GM12801 (cell line): ENCODE measurements around the gene AFAP1L1.

ENCODE experiments used
- TF ChIP-seq, protein P1 (sequence below): IDR thresholded peaks from one replicate; pipeline ENCODE4 v1.5.1; 2011; ENCODE audit warnings: control low read depth; ENCODE audit not compliant: insufficient read length; ENCODE audit errors: extremely low read depth

The AFAP1L1 gene

DNA sequence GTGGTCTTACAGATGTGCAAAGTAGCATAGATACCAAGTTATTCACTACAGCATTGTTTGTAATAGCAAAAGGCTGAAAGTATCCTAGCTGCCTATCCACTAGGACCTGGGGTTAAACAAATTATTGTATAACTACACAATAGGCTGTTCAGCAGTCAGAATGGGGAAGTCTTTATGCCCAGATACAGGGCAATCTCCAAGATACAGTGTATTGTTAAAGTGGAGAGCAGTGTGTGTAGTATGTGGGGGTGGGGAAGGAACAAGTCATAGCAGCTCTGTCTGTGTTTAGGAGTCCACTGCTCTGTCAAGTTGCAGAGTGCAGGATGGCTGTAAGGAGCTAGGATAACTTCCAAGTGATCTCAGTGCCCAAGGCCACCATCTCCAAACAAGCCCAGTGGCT, 91.7 kb downstream of the AFAP1L1 start:
- TF ChIP-seq, protein P1, sequence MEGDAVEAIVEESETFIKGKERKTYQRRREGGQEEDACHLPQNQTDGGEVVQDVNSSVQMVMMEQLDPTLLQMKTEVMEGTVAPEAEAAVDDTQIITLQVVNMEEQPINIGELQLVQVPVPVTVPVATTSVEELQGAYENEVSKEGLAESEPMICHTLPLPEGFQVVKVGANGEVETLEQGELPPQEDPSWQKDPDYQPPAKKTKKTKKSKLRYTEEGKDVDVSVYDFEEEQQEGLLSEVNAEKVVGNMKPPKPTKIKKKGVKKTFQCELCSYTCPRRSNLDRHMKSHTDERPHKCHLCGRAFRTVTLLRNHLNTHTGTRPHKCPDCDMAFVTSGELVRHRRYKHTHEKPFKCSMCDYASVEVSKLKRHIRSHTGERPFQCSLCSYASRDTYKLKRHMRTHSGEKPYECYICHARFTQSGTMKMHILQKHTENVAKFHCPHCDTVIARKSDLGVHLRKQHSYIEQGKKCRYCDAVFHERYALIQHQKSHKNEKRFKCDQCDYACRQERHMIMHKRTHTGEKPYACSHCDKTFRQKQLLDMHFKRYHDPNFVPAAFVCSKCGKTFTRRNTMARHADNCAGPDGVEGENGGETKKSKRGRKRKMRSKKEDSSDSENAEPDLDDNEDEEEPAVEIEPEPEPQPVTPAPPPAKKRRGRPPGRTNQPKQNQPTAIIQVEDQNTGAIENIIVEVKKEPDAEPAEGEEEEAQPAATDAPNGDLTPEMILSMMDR: no peak

DNA sequence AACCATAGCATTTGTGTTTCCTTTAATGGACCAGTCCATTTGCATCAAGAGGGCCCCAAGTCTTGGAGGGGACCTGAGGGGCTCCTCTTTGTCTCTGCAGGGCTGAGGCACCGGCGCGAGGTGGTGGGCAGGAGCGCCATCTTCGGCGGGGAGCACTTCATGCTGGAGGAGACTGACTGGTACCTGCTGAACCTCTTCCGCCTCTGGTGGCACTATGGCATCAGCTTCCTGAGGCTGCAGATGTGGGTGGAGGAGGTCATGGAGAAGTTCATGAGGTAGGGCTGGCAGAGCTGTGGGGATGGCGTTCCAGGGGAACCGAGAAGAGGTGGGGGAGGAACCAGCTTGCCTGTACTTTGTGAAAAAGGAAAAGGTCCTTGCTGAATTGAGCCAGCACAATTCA, 92.3 kb downstream of the AFAP1L1 start:
- TF ChIP-seq, protein P1: no peak

DNA sequence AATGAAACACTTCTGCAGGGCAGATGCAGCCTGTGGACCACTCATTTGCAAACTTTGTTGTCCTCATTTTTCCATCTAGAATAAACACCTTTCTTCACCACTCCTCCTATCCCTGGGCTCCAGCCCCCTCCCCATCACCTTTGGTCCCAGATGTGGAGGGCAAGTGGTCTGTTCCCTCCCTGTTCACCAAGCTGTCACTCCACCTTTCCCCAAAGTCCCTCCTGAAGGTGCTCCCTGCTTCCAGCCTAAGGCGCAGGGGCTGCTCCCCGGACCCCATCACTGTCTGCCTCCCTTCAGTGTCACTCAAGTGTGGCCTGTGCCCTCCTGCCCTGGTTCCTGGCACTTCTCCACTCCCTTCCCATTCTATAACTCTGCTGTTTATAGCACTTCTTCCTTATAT, 93.1 kb downstream of the AFAP1L1 start:
- TF ChIP-seq, protein P1: no peak

DNA sequence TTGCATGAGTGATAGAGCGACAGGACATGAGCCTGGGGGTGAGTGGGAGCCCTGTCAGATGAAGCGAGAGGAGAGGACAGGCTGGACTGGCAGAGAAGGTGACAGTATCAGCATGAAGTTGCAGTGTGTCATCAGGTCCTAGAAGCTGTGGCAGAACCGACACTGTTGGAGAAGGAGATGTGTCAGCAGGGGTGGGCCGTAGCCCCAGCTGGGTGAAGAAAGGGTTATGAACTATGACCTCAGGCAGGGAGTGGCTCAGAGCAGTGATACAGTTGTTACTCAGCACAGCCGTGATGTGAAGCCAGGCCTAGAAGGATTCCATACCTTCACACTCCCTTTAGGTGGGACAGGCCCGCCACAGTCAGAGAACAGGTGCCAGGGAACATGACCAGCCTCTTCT, 93.8 kb downstream of the AFAP1L1 start:
- TF ChIP-seq, protein P1: no peak

DNA sequence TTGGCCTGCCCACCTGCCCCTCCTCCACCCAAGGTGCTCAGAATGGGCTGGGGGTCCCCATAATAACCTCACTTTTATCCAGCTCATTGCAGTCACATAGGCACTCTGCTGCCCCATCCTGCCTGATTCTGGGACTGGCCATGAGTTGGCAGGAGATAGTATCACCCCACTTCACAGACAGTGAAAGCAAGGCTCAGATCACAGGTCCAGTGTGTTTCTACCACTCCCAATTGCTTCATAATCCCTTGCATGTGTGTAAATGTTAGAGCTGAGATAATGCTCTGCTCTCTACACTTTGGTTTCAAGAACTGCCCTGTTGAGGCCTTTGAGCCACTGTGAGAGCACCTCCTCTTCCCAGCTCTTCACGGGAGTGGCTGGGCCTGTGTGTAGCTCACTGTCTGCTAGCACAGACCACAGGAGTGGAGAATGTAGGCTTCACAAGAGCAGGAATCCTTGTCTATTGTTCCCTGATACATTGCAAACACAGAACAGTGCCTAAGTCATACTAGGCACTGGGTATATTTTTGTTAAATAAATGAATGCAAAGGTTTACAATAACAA, 94.6 kb downstream of the AFAP1L1 start:
- TF ChIP-seq, protein P1: no peak

DNA sequence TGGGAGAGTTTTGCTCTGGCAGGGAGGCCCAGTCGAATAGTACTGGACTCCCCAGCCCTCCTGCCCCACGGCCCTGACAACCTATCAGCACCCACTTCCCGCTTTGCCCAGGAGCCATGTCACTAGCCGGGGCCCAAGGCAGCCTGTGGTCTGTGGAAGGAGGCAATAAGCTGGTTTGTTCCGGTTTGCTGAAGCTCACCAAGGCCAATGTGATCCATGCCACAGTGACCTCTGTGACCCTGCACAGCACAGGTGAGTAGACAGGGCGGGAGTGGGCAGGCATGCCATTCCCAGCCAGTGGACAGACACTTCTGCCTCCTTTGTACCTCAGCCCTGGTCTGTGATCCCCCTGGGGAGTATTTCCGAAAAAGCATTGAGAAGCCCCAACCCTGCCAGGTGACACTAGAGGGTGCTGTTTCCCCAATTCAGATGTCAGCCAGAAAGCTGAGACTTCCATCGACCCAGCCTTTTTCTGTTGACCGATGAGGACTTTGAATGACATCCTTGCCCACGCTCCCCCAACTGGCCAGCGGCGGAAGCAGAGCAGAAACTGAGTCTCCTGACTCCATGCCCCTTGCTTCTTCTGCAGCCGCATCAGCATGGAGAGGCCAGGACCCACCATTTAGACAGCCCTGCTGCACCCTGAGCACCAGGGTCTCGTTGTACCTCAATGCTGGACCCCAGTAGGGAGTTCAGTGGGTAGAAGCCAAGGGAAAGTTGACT, 95.8 kb downstream of the AFAP1L1 start:
- TF ChIP-seq, protein P1: peak; percentile 10

DNA sequence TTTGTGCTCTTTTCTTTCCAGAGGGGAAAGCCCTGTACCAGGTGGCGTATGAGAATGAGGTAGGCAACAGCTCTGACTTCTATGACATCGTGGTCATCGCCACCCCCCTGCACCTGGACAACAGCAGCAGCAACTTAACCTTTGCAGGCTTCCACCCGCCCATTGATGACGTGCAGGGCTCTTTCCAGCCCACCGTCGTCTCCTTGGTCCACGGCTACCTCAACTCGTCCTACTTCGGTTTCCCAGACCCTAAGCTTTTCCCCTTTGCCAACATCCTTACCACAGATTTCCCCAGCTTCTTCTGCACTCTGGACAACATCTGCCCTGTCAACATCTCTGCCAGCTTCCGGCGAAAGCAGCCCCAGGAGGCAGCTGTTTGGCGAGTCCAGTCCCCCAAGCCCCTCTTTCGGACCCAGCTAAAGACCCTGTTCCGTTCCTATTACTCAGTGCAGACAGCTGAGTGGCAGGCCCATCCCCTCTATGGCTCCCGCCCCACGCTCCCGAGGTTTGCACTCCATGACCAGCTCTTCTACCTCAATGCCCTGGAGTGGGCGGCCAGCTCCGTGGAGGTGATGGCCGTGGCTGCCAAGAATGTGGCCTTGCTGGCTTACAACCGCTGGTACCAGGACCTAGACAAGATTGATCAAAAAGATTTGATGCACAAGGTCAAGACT, 96.5 kb downstream of the AFAP1L1 start:
- TF ChIP-seq, protein P1: no peak
